Lower leg skin (tissue), 4 donors: ENCODE measurements around the gene ARHGEF19. TPM values are rescaled to one million over a fixed set of nuclear protein-coding genes. Genes with fewer than 3 reads are reported as not detected.

Experiments
- DNase-seq, 2 donors: peaks; one replicate each; pipeline ENCODE4 v3.0.0-alpha.2; 2019; ENCODE audit warnings: low spot score in 2 of 2
- H3K4me3 ChIP-seq: fragments of 200-600 bp; sonication (generic); 2 replicates; pipeline ENCODE4 v1.5.1; 2017; ENCODE audit warnings: mild to moderate bottlenecking, low read depth; ENCODE audit not compliant: poor library complexity, severe bottlenecking
- POLR2A ChIP-seq, 2 donors: fragments of 450-650 bp; IDR thresholded peaks; one replicate each; pipeline ENCODE4 v1.6.1; 2016 to 2017; ENCODE audit warnings: antibody characterized with exemption in 2 of 2, mild to moderate bottlenecking in 1 of 2, moderate library complexity in 1 of 2
- WGBS, 2 donors: methylation state at CpG; one replicate each; pipeline ENCODE4 v1.1.5; 2018; 5-methylcytosine and 5-hydroxymethylcytosine counted together
- intact Hi-C: fragments of 100-400 bp; cut with DNase I; formaldehyde crosslinking; loops from one replicate; pipeline ENCODE4 v1.15.0; 2023; ENCODE audit warnings: low total_unique reads
- total RNA-seq, 4 donors: library from RNA; depleted of rRNA; stranded (reverse); fragments of >200 nt; gene quantifications; one replicate each; pipeline ENCODE4 v1.1.0, GENCODE V29; 2016
- TF ChIP-seq, protein P1 (sequence below), 3 donors: fragments of 450-650 bp; IDR thresholded peaks; one replicate each; pipeline ENCODE4 v1.5.1; 2016; ENCODE audit warnings: antibody characterized with exemption in 3 of 3, mild to moderate bottlenecking in 3 of 3, moderate library complexity in 2 of 3

The ARHGEF19 gene
- total RNA-seq, 4 donors from 2014 or later: 45.7 to 63.1 (median 48.5) TPM

DNA sequence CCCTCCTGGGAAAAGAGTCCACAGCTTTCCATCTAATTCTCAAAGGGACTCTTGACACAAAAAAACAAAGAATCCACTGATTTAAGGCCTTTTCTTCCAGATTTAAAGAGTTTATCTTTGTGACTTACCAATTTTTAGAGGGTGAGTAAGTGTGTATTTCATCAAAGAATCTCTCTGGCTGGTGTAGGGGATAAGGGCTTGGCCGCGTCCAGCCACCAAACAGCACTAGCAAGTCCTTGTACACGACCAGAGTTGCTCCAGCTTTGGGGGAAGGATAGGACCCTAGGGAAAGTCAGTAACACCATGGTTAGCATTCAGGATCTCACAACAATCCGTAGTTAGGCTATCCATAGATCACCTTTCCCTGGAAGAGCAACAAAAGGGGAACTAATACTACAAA, 44.0 kb upstream of the ARHGEF19 start:
- intact Hi-C loops: no loop called here
- TF ChIP-seq, protein P1, sequence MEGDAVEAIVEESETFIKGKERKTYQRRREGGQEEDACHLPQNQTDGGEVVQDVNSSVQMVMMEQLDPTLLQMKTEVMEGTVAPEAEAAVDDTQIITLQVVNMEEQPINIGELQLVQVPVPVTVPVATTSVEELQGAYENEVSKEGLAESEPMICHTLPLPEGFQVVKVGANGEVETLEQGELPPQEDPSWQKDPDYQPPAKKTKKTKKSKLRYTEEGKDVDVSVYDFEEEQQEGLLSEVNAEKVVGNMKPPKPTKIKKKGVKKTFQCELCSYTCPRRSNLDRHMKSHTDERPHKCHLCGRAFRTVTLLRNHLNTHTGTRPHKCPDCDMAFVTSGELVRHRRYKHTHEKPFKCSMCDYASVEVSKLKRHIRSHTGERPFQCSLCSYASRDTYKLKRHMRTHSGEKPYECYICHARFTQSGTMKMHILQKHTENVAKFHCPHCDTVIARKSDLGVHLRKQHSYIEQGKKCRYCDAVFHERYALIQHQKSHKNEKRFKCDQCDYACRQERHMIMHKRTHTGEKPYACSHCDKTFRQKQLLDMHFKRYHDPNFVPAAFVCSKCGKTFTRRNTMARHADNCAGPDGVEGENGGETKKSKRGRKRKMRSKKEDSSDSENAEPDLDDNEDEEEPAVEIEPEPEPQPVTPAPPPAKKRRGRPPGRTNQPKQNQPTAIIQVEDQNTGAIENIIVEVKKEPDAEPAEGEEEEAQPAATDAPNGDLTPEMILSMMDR (IDR thresholded peaks at IDR 0.05): no peak
- no peak for TF ChIP-seq POLR2A (IDR thresholded peaks at IDR 0.05)
- 82 to 86% methylated on average over 4 of the region's 4 CpGs for WGBS, 2 donors
- no peak for DNase-seq
- no peak overlapping the region for H3K4me3 ChIP-seq

DNA sequence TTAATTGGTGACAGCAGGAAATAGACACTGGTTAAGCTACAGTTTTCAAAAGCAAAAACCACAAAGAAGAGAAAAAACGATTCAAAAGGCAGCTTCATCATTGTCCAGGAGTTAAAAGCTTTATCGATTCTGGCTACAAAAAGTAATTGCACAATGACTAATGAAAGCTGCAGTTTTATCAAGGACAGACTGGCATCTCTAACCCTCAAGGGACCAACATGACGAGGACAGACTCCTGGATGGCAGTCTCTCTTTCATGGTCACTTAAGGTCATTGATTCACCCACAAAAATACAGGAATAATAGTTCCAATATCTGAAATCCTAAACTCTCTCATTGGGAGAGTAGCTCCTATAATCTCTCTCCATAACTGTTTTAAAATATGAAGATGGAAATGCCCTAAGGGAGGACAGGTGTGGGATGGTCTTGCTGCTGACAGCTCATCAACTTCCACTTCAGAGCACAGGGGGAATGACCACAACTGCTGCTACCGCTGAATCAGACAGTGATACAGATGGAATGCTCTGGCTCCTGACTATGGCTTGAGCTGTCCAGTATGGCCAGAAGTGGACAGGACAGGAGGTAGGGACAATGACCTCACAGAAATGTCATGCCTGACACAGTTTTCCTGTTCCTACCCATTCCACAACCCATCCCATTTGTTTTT, 41.9 kb upstream of the ARHGEF19 start:
- DNase-seq: no peak
- intact Hi-C loops: no loop called here
- WGBS, 2 donors: 58 to 61% methylated on average over 4 of the region's 4 CpGs

DNA sequence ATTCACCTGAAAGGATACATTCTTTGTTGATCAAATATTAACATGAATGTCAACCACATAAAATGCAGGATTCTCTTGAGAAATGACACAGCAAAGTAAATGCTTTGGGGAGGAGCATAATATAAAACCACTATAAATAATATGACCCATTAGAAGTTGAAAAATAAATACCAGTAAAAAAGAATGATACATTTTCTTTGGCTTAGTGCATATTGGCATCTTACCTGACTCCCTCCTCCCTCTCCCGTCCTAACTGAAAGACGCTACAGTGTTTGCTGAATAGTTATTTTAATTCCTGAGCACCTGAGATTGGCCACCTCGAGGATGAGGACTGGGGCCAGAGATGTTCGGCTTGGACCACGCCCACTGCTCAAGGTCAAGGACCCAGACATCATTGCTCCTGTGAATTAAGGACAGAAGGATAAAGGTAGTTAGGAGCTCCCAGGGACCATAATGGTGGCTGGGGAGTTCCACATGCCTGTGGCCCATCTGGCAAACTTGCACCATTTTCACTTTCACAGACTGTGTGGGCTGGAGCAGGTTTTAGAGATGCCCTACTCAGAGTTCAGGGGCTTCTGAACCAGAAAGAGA, 41.0 kb upstream of the ARHGEF19 start:
- WGBS, 2 donors: 75 to 76% methylated on average over 5 of the region's 5 CpGs
- no peak overlapping the region for H3K4me3 ChIP-seq
- intact Hi-C loops: no loop called here
- peak in 1 of 2 donors; percentile 53 for DNase-seq
- TF ChIP-seq POLR2A (IDR thresholded peaks at IDR 0.05): no peak
- TF ChIP-seq, protein P1 (IDR thresholded peaks at IDR 0.05): no peak

More for the DNA sequence above, 41.9 kb upstream of the ARHGEF19 start:
- TF ChIP-seq, protein P1 (IDR thresholded peaks at IDR 0.05): no peak
- no peak for TF ChIP-seq POLR2A (IDR thresholded peaks at IDR 0.05)
- no peak overlapping the region for H3K4me3 ChIP-seq

DNA sequence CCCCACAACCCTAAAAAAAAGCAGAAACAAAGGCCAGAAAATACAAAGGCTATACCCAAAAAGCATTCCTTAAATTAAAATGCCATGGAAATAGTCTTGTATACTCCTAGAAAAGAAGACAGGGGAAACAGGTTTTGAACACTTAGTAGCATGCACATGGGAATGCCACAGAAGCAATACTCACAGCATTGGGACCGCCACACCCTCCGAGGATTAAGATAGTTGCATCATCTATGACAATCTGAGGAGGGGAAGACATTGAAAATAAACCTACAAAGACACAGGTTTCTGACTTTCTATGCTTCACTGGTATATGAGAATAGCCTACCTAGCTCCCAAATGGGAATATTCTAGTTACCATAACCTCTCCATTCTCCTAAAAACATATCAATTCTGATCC, 40.5 kb upstream of the ARHGEF19 start:
- H3K4me3 ChIP-seq: no peak overlapping the region
- WGBS, 2 donors: 62 to 81% methylated on average over 2 of the region's 2 CpGs
- DNase-seq: peak in 1 of 2 donors; percentile 65
- TF ChIP-seq, protein P1 (IDR thresholded peaks at IDR 0.05): no peak
- no peak for TF ChIP-seq POLR2A (IDR thresholded peaks at IDR 0.05)
- intact Hi-C loops: no loop called here

DNA sequence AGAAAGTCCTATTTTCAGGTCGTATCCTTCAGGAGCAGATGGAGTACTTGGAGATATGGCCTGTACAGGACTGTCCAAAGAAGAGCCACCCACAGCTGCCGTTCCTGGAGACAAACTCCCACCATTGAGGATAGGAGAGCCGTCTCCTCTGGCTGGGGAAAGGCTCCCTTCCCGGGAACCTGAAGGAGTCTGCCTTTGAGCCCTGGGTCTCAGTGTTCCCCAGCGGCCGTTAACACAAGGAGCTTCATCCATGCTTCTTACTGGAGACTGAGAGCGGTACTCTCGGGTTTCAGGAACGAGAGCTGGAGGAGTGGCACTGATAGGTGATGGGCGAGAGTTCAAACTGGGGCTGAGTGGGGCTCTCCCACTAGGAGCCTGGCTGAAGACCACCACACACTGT, 38.9 kb upstream of the ARHGEF19 start:
- peak in 1 of 2 donors; percentile 80 for DNase-seq
- no peak overlapping the region for H3K4me3 ChIP-seq
- 82 to 88% methylated on average over 10 of the region's 10 CpGs for WGBS, 2 donors
- TF ChIP-seq, protein P1 (IDR thresholded peaks at IDR 0.05): no peak
- no peak for TF ChIP-seq POLR2A (IDR thresholded peaks at IDR 0.05)
- intact Hi-C loops: no loop called here
